Lower leg skin (tissue), 4 donors: ENCODE measurements around the gene CLEC17A. TPM values are rescaled to one million over a fixed set of nuclear protein-coding genes. Genes with fewer than 3 reads are reported as not detected.
"Not testable (repeated sequence)": the region's sequence is repeated elsewhere in the genome, so short reads cannot be mapped to it uniquely, and the experiment has no call there.

Experiments used
- DNase-seq, 2 donors: peaks; one replicate each; pipeline ENCODE4 v3.0.0-alpha.2; 2019; ENCODE audit warnings: low spot score in 2 of 2
- H3K4me3 ChIP-seq: fragments of 200-600 bp; sonication (generic); 2 replicates; pipeline ENCODE4 v1.5.1; 2017; ENCODE audit warnings: mild to moderate bottlenecking, low read depth; ENCODE audit not compliant: poor library complexity, severe bottlenecking
- POLR2A ChIP-seq, 2 donors: fragments of 450-650 bp; IDR thresholded peaks; one replicate each; pipeline ENCODE4 v1.6.1; 2016 to 2017; ENCODE audit warnings: antibody characterized with exemption in 2 of 2, mild to moderate bottlenecking in 1 of 2, moderate library complexity in 1 of 2
- WGBS, 2 donors: methylation state at CpG; one replicate each; pipeline ENCODE4 v1.1.5; 2018; 5-methylcytosine and 5-hydroxymethylcytosine counted together
- intact Hi-C: fragments of 100-400 bp; cut with DNase I; formaldehyde crosslinking; loops from one replicate; pipeline ENCODE4 v1.15.0; 2023; ENCODE audit warnings: low total_unique reads
- total RNA-seq, 4 donors: library from RNA; depleted of rRNA; stranded (reverse); fragments of >200 nt; gene quantifications; one replicate each; pipeline ENCODE4 v1.1.0, GENCODE V29; 2016
- TF ChIP-seq, protein P1 (sequence below), 3 donors: fragments of 450-650 bp; IDR thresholded peaks; one replicate each; pipeline ENCODE4 v1.5.1; 2016; ENCODE audit warnings: antibody characterized with exemption in 3 of 3, mild to moderate bottlenecking in 3 of 3, moderate library complexity in 2 of 3

Gene CLEC17A
- total RNA-seq, 4 donors from 2014 or later: 0.84 TPM; not detected in 3

DNA sequence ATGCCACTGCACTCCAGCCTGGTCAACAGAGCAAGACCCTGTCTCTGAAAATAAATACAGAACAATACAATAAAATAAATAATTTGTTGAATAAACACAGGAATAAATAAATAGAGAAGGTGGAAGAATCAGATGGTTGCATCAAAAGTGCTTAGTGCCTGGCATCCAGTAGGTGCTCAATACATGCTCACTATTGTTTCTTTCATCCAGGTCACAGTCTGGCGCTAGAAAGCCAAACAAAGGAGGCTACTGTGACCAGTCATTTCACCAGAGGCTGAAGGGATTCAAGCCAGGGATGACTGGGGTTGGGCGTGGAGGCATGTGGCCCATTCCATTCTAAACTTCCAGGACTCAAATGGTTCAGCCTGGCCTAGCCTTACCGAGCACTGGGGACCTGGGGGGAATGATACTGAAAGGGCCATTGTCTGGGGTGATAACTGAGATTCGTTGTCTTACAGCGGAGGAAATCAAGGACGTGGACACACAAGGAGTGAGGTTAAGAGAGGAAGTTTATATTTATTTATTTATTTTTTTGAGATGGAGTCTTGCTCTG is 7.4 kb upstream of the CLEC17A start:
- intact Hi-C loops: no loop called here
- no peak for DNase-seq
- TF ChIP-seq, protein P1, sequence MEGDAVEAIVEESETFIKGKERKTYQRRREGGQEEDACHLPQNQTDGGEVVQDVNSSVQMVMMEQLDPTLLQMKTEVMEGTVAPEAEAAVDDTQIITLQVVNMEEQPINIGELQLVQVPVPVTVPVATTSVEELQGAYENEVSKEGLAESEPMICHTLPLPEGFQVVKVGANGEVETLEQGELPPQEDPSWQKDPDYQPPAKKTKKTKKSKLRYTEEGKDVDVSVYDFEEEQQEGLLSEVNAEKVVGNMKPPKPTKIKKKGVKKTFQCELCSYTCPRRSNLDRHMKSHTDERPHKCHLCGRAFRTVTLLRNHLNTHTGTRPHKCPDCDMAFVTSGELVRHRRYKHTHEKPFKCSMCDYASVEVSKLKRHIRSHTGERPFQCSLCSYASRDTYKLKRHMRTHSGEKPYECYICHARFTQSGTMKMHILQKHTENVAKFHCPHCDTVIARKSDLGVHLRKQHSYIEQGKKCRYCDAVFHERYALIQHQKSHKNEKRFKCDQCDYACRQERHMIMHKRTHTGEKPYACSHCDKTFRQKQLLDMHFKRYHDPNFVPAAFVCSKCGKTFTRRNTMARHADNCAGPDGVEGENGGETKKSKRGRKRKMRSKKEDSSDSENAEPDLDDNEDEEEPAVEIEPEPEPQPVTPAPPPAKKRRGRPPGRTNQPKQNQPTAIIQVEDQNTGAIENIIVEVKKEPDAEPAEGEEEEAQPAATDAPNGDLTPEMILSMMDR (IDR thresholded peaks at IDR 0.05): no peak
- TF ChIP-seq POLR2A (IDR thresholded peaks at IDR 0.05): no peak
- H3K4me3 ChIP-seq: no peak overlapping the region
- WGBS, 2 donors: 78 to 83% methylated on average over 6 of the region's 6 CpGs

DNA sequence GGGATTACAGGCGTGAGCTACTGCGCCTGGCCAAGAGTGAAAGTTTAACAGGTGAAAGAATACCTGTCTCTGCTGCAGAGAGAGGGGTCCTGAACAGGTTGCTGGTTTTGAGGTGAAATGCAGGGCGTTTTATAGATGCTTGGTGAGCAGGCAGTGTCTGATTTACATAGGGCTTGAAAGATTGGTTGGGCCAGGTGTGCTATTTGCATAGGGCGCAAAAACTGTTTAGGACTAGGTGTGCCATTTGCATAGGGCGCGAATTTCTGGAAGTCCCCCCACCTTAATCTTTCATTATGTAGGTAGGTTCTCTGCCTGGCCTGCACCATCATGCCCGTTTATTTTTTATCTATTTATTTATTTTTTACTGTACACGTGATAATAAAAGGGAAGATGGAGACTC is 6.5 kb upstream of the CLEC17A start:
- no peak for TF ChIP-seq POLR2A (IDR thresholded peaks at IDR 0.05)
- TF ChIP-seq, protein P1 (IDR thresholded peaks at IDR 0.05): no peak
- DNase-seq: no peak
- intact Hi-C loops: no loop called here
- no peak overlapping the region for H3K4me3 ChIP-seq
- 86% methylated on average over 8 of the region's 8 CpGs for WGBS, 2 donors

DNA sequence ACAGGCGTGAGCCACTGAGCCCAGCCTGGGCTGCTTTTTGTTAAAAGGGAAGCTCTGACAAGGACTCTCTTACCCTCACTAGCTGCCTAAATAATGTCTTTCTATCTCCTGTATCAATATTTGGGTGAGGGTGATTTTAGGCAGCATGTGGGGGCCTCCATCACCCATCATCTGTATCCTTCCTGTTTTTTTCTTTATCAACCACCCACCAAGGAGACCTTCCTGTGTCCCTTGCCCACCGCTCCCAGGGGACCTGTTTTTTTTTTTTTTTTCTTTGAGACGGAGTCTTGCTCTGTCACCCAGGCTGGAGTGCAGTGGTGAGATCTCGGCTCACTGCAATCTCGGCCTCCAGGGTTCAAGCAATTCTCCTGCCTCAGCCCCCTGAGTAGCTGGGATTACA is 5.6 kb upstream of the CLEC17A start:
- 79 to 93% methylated on average over 5 of the region's 5 CpGs for WGBS, 2 donors
- no peak for TF ChIP-seq POLR2A (IDR thresholded peaks at IDR 0.05)
- DNase-seq: no peak
- intact Hi-C loops: no loop called here
- no peak overlapping the region for H3K4me3 ChIP-seq

DNA sequence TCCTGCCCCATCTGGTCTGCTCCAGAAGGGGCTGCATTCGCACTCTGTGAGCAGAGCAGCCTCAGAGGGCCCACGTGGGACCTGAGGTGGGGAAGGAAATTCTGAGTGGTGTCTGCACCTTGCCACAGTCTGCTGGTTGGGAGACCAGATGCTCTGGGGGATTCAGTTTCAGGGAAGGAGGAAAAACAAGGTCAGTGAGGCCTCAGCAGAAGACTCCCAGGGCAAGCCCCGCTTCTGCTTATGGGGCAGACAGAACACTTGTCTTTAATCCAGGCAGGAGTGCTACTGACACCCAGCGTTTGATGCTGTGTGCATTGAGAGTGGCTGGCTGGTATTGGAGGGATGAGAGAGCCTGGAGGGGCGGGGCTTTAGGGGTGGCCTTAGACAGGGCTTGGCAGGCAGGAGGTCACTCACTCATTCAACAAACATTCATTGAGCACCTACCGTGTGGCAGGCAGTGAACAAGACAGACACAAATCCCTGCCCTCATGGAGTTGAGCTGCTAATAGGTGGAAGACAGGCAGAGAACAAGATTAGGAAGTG is 4.9 kb upstream of the CLEC17A start:
- intact Hi-C loops: no loop called here
- WGBS, 2 donors: 56 to 68% methylated on average over 6 of the region's 6 CpGs

DNA sequence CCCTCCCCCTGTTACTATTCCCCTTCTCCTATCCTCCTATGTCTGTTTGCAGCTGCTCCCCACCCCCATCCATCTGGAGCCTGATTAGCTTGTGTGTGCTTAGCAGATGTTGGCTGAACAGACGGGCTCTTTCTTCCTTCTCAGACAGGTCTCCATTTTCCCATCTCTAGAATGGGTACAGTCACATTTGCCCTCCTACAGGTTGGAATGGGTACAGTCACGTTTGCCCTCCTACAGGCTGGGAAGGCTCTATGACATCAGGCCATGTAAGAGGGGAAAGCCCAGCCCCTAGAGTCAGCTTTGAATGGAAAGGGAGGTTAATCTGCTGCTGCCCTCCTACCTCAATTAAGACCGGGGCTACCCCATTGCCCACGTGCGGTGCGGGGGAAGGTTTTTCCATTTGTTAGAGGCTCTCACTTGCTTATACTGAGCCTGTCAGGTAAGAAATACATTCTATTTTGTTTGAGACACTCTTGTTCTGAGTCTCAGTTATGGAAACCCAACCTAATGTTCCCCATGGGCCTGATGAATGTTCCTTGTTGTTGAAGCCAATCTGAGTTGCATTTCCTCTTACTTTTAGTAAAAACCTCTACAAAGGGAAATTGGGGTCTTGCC is 2.2 kb upstream of the CLEC17A start:
- WGBS, 2 donors: 63 to 71% methylated on average over 6 of the region's 6 CpGs
- intact Hi-C loops: no loop called here
- DNase-seq: no peak
- no peak for TF ChIP-seq POLR2A (IDR thresholded peaks at IDR 0.05)
- TF ChIP-seq, protein P1 (IDR thresholded peaks at IDR 0.05): no peak
- no peak overlapping the region for H3K4me3 ChIP-seq

More for the DNA sequence above, 4.9 kb upstream of the CLEC17A start:
- TF ChIP-seq POLR2A (IDR thresholded peaks at IDR 0.05): no peak
- TF ChIP-seq, protein P1 (IDR thresholded peaks at IDR 0.05): no peak
- no peak for DNase-seq
- no peak overlapping the region for H3K4me3 ChIP-seq

DNA sequence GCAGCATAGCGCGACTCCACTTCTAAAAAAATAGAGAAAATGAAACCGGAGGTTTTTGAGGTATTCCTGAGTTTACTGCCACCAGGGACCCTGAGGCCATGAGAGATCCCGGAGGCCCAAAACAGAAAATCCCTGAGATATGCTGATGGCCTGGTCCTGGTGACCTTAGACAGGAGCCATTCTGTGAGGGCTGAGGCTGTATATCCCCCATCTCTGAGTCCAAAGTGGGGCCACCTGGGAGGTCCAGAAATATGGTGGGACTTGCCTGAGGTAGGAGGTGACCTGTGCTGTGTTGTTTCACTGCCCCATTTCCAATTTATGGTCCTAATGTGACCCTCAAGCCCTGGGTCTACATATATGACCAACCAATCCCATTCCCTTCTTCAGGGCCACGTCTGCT is 1.5 kb downstream of the CLEC17A start:
- intact Hi-C loops, DNase-seq: not testable (repeated sequence)
- WGBS, 2 donors: 74 to 88% methylated on average over 5 of the region's 5 CpGs

DNA sequence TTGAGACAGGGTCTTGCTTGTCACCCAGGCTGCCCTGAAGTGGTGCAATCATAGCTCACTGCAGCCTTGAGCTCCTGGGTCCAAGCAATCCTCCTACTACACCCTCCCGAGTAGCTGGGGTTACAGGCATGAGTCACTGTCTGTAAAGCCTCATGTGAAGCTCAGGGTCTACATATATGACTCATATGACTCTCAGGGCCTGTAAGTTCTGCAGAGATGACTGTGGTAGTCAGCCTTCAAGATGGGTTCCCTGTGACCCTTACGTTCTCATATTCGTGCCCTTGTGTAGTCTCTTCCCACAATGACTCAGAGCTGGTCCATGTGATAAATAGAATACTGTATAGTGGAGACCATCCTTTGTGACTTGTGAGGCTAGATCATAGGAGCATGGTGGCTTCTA is 2.3 kb downstream of the CLEC17A start:
- intact Hi-C loops, DNase-seq, H3K4me3 ChIP-seq: not testable (repeated sequence)
- WGBS, 2 donors: 48 to 69% methylated on average over 3 of the region's 3 CpGs

More for the DNA sequence above, 1.5 kb downstream of the CLEC17A start:
- not testable (repeated sequence) for H3K4me3 ChIP-seq

DNA sequence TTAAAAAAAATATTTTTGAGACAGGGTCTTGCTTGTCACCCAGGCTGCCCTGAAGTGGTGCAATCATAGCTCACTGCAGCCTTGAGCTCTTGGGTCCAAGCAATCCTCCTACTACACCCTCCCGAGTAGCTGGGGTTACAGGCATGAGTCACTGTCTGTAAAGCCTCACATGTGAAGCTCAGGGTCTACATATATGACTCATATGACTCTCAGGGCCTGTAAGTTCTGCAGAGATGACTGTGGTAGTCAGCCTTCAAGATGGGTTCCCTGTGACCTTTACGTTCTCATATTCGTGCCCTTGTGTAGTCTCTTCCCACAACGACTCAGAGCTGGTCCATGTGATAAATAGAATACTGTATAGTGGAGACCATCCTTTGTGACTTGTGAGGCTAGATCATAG is 6.5 kb downstream of the CLEC17A start:
- H3K4me3 ChIP-seq, DNase-seq, intact Hi-C loops: not testable (repeated sequence)
- WGBS, 2 donors: 60 to 93% methylated on average over 2 to 3 of the region's 4 CpGs
